ENCODE results near the gene IGFBP7.

IGFBP7 gene

GRCh38 chr4:57110640-57111511 lies 691 bp upstream of the IGFBP7 start:
- peak; percentile 57 for DNase-seq (ENCODE audit: low read depth)
- H3K4me3 ChIP-seq (ENCODE audit: control insufficient read depth, low read depth, low read length) = peak overlapping the region; percentile 37
- TF ChIP-seq CTCF (conservative IDR thresholded peaks at IDR 0.05; ENCODE audit: control insufficient read depth, insufficient read depth, low read depth, low read length) = no peak

GRCh38 chr4:57109411-57109846 lies 756 bp downstream of the IGFBP7 start:
- TF ChIP-seq CTCF (conservative IDR thresholded peaks at IDR 0.05; ENCODE audit: control insufficient read depth, insufficient read depth, low read depth, low read length) = no peak
- H3K4me3 ChIP-seq (ENCODE audit: control insufficient read depth, low read depth, low read length) = peak overlapping the region; percentile 54
- DNase-seq (ENCODE audit: low read depth) = no peak

GRCh38 chr4:57106181-57106580 lies 4.0 kb downstream of the IGFBP7 start:
- no peak for DNase-seq (ENCODE audit: low read depth)
- H3K4me3 ChIP-seq (ENCODE audit: control insufficient read depth, low read depth, low read length) = no peak overlapping the region

GRCh38 chr4:57104706-57105560 lies 5.3 kb downstream of the IGFBP7 start:
- TF ChIP-seq CTCF (conservative IDR thresholded peaks at IDR 0.05; ENCODE audit: control insufficient read depth, insufficient read depth, low read depth, low read length) = no peak
- no peak for DNase-seq (ENCODE audit: low read depth)
- H3K4me3 ChIP-seq (ENCODE audit: control insufficient read depth, low read depth, low read length) = no peak overlapping the region

More at GRCh38 chr4:57106181-57106580, 4.0 kb downstream of the IGFBP7 start:
- no peak for TF ChIP-seq CTCF (conservative IDR thresholded peaks at IDR 0.05; ENCODE audit: control insufficient read depth, insufficient read depth, low read depth, low read length)

GRCh38 chr4:57103051-57103450 lies 7.1 kb downstream of the IGFBP7 start:
- no peak overlapping the region for H3K4me3 ChIP-seq (ENCODE audit: control insufficient read depth, low read depth, low read length)
- DNase-seq (ENCODE audit: low read depth) = peak; percentile 32
- no peak for TF ChIP-seq CTCF (conservative IDR thresholded peaks at IDR 0.05; ENCODE audit: control insufficient read depth, insufficient read depth, low read depth, low read length)

GRCh38 chr4:57102050-57102624 lies 8.0 kb downstream of the IGFBP7 start:
- DNase-seq (ENCODE audit: low read depth) = peak; percentile 95
- no peak overlapping the region for H3K4me3 ChIP-seq (ENCODE audit: control insufficient read depth, low read depth, low read length)
- TF ChIP-seq CTCF (conservative IDR thresholded peaks at IDR 0.05; ENCODE audit: control insufficient read depth, insufficient read depth, low read depth, low read length) = no peak

Data from fibroblast of mammary gland (primary cell).